ENCODE measurements around the gene UVRAG.
"Not testable (repeated sequence)": the region's sequence is repeated elsewhere in the genome, so short reads cannot be mapped to it uniquely, and the experiment has no call there.

The UVRAG gene

GRCh38 chr11:75850787-75851186, 35.8 kb downstream of the UVRAG start:
- no peak for DNase-seq

GRCh38 chr11:75851203-75851602, 36.2 kb downstream of the UVRAG start:
- no peak for DNase-seq

GRCh38 chr11:75852406-75853017, 37.5 kb downstream of the UVRAG start:
- no peak for DNase-seq

GRCh38 chr11:75853563-75853962, 38.6 kb downstream of the UVRAG start:
- DNase-seq, result not testable (repeated sequence)

- DNase-seq, result no peak
These were observed 39.0 kb downstream of the UVRAG start for GRCh38 chr11:75853971-75854370.

- DNase-seq, result no peak
These were observed 40.2 kb downstream of the UVRAG start for GRCh38 chr11:75855206-75855605.

- DNase-seq, result no peak
These were observed 41.9 kb downstream of the UVRAG start for GRCh38 chr11:75856912-75857311.

GRCh38 chr11:75858042-75858441, 43.0 kb downstream of the UVRAG start:
- DNase-seq, result no peak

- DNase-seq, result no peak
These were observed 43.6 kb downstream of the UVRAG start for GRCh38 chr11:75858613-75859012.

- DNase-seq, result no peak
These were observed 44.6 kb downstream of the UVRAG start for GRCh38 chr11:75859614-75860013.

GRCh38 chr11:75862437-75862836, 47.4 kb downstream of the UVRAG start:
- no peak for DNase-seq

GRCh38 chr11:75867778-75868374, 52.9 kb downstream of the UVRAG start:
- peak; percentile 39 for DNase-seq

GRCh38 chr11:75868990-75869389, 54.0 kb downstream of the UVRAG start:
- DNase-seq, result no peak

GRCh38 chr11:75869661-75870455, 54.8 kb downstream of the UVRAG start:
- no peak for DNase-seq

- no peak for DNase-seq
These were observed 57.9 kb downstream of the UVRAG start for GRCh38 chr11:75872887-75873416.

- no peak for DNase-seq
These were observed 58.6 kb downstream of the UVRAG start for GRCh38 chr11:75873417-75874221.

- DNase-seq, result no peak
These were observed 59.8 kb downstream of the UVRAG start for GRCh38 chr11:75874684-75875341.

GRCh38 chr11:75877327-75877726, 62.3 kb downstream of the UVRAG start:
- not testable (repeated sequence) for DNase-seq

- not testable (repeated sequence) for DNase-seq
These were observed 62.9 kb downstream of the UVRAG start for GRCh38 chr11:75877931-75878330.

GRCh38 chr11:75878933-75879332, 63.9 kb downstream of the UVRAG start:
- DNase-seq, result no peak

- no peak for DNase-seq
These were observed 64.7 kb downstream of the UVRAG start for GRCh38 chr11:75879737-75880136.

- not testable (repeated sequence) for DNase-seq
These were observed 65.3 kb downstream of the UVRAG start for GRCh38 chr11:75880343-75880742.
